WTC11 (cell line): ENCODE measurements around the gene MPEG1.

Experiments used
- CREB1 ChIP-seq: sonication (generic); formaldehyde crosslinking; IDR thresholded peaks from 2 replicates; pipeline ENCODE4 v1.8.0; 2023; ENCODE audit warnings: mild to moderate bottlenecking, missing genetic modification reagents
- ETV6 ChIP-seq: sonication (generic); formaldehyde crosslinking; IDR thresholded peaks from 2 replicates; pipeline ENCODE4 v1.8.1; 2022; ENCODE audit warnings: mild to moderate bottlenecking, missing genetic modification reagents
- HMGA2 ChIP-seq: fragments of 250-450 bp; sonication (Bioruptor Pico); IDR thresholded peaks from 2 replicates; pipeline ENCODE4 v1.4.0; 2021; ENCODE audit warnings: mild to moderate bottlenecking, moderate library complexity
- NFATC4 ChIP-seq: fragments of 250-450 bp; sonication (Bioruptor Pico); IDR thresholded peaks from 2 replicates; pipeline ENCODE4 v1.9.0; 2021; ENCODE audit warnings: mild to moderate bottlenecking
- NFYB ChIP-seq: sonication (generic); formaldehyde crosslinking; conservative IDR thresholded peaks from 2 replicates; pipeline ENCODE4 v1.8.0; 2022; ENCODE audit warnings: low read depth, missing genetic modification reagents
- TEAD4 ChIP-seq: sonication (generic); formaldehyde crosslinking; IDR thresholded peaks from 2 replicates; pipeline ENCODE4 v1.8.0; 2022; ENCODE audit warnings: mild to moderate bottlenecking, missing genetic modification reagents
- ZNF138 ChIP-seq: sonication (generic); formaldehyde crosslinking; conservative IDR thresholded peaks from 2 replicates; pipeline ENCODE4 v1.8.1; 2022; ENCODE audit warnings: mild to moderate bottlenecking, moderate library complexity, missing genetic modification reagents
- TF ChIP-seq, protein P1 (sequence below): fragments of 200-600 bp; IDR thresholded peaks from 2 replicates; pipeline ENCODE4 v1.8.0; 2022; ENCODE audit warnings: antibody characterized with exemption
- TF ChIP-seq, protein P2 (sequence below): sonication (generic); formaldehyde crosslinking; IDR thresholded peaks from 2 replicates; pipeline ENCODE4 v1.8.0; 2022; ENCODE audit warnings: missing genetic modification reagents
- TF ChIP-seq, protein P3 (sequence below): sonication (generic); formaldehyde crosslinking; IDR thresholded peaks from 2 replicates; pipeline ENCODE4 v1.8.1; 2022; ENCODE audit warnings: low read depth, mild to moderate bottlenecking, moderate library complexity, missing genetic modification reagents, borderline replicate concordance
- TF ChIP-seq, protein P4 (sequence below): sonication (generic); formaldehyde crosslinking; IDR thresholded peaks from 2 replicates; pipeline ENCODE4 v1.8.1; 2023; ENCODE audit warnings: mild to moderate bottlenecking, missing genetic modification reagents, moderate library complexity
- TF ChIP-seq, protein P5 (sequence below): sonication (generic); formaldehyde crosslinking; IDR thresholded peaks from 2 replicates; pipeline ENCODE4 v1.8.1; 2022; ENCODE audit warnings: missing genetic modification reagents, borderline replicate concordance

DNA sequence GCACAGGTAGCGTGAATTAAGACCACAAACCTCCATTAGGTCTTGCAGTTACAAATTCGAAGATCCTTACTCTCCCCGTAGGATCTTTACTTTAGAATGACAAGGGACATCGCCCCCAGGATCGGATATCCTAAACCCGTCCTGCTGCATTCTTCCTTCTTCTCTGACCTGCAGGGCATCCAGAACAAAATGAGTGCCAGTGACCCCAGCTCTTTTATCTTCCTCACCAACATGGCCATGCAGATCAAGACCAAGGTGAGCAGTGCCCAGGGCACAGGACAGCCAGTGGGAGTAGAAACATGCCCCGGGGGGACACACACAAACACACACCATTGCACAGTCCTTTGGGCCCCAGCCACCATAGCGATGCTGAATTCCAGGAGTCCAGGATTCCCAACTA is 42.6 kb upstream of the MPEG1 start:
- TF ChIP-seq NFYB (CRISPR knock-in tag) (no peak), ZNF138 (CRISPR knock-in tag) (no peak), HMGA2 (CRISPR knock-in tag) (no peak), NFATC4 (CRISPR knock-in tag) (no peak), CREB1 (CRISPR knock-in tag) (no peak), TEAD4 (CRISPR knock-in tag) (no peak), ETV6 (CRISPR knock-in tag) (no peak)
- TF ChIP-seq, protein P1, sequence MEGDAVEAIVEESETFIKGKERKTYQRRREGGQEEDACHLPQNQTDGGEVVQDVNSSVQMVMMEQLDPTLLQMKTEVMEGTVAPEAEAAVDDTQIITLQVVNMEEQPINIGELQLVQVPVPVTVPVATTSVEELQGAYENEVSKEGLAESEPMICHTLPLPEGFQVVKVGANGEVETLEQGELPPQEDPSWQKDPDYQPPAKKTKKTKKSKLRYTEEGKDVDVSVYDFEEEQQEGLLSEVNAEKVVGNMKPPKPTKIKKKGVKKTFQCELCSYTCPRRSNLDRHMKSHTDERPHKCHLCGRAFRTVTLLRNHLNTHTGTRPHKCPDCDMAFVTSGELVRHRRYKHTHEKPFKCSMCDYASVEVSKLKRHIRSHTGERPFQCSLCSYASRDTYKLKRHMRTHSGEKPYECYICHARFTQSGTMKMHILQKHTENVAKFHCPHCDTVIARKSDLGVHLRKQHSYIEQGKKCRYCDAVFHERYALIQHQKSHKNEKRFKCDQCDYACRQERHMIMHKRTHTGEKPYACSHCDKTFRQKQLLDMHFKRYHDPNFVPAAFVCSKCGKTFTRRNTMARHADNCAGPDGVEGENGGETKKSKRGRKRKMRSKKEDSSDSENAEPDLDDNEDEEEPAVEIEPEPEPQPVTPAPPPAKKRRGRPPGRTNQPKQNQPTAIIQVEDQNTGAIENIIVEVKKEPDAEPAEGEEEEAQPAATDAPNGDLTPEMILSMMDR = no peak
- TF ChIP-seq, protein P2, sequence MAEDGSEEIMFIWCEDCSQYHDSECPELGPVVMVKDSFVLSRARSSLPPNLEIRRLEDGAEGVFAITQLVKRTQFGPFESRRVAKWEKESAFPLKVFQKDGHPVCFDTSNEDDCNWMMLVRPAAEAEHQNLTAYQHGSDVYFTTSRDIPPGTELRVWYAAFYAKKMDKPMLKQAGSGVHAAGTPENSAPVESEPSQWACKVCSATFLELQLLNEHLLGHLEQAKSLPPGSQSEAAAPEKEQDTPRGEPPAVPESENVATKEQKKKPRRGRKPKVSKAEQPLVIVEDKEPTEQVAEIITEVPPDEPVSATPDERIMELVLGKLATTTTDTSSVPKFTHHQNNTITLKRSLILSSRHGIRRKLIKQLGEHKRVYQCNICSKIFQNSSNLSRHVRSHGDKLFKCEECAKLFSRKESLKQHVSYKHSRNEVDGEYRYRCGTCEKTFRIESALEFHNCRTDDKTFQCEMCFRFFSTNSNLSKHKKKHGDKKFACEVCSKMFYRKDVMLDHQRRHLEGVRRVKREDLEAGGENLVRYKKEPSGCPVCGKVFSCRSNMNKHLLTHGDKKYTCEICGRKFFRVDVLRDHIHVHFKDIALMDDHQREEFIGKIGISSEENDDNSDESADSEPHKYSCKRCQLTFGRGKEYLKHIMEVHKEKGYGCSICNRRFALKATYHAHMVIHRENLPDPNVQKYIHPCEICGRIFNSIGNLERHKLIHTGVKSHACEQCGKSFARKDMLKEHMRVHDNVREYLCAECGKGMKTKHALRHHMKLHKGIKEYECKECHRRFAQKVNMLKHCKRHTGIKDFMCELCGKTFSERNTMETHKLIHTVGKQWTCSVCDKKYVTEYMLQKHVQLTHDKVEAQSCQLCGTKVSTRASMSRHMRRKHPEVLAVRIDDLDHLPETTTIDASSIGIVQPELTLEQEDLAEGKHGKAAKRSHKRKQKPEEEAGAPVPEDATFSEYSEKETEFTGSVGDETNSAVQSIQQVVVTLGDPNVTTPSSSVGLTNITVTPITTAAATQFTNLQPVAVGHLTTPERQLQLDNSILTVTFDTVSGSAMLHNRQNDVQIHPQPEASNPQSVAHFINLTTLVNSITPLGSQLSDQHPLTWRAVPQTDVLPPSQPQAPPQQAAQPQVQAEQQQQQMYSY (CRISPR knock-in tag) = no peak
- TF ChIP-seq, protein P3, sequence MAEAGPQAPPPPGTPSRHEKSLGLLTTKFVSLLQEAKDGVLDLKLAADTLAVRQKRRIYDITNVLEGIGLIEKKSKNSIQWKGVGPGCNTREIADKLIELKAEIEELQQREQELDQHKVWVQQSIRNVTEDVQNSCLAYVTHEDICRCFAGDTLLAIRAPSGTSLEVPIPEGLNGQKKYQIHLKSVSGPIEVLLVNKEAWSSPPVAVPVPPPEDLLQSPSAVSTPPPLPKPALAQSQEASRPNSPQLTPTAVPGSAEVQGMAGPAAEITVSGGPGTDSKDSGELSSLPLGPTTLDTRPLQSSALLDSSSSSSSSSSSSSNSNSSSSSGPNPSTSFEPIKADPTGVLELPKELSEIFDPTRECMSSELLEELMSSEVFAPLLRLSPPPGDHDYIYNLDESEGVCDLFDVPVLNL (CRISPR knock-in tag) = no peak
- TF ChIP-seq, protein P4, sequence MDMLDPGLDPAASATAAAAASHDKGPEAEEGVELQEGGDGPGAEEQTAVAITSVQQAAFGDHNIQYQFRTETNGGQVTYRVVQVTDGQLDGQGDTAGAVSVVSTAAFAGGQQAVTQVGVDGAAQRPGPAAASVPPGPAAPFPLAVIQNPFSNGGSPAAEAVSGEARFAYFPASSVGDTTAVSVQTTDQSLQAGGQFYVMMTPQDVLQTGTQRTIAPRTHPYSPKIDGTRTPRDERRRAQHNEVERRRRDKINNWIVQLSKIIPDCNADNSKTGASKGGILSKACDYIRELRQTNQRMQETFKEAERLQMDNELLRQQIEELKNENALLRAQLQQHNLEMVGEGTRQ (CRISPR knock-in tag) = no peak
- TF ChIP-seq, protein P5, sequence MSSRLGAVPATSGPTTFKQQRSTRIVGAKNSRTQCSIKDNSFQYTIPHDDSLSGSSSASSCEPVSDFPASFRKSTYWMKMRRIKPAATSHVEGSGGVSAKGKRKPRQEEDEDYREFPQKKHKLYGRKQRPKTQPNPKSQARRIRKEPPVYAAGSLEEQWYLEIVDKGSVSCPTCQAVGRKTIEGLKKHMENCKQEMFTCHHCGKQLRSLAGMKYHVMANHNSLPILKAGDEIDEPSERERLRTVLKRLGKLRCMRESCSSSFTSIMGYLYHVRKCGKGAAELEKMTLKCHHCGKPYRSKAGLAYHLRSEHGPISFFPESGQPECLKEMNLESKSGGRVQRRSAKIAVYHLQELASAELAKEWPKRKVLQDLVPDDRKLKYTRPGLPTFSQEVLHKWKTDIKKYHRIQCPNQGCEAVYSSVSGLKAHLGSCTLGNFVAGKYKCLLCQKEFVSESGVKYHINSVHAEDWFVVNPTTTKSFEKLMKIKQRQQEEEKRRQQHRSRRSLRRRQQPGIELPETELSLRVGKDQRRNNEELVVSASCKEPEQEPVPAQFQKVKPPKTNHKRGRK (CRISPR knock-in tag) = no peak
